Endodermal cell (in vitro differentiated cells): ENCODE measurements around the gene TYK2. TPM values are rescaled to one million over a fixed set of nuclear protein-coding genes. Genes with fewer than 3 reads are reported as not detected.

Source experiments
- DNase-seq: peaks from one replicate; pipeline ENCODE4 v3.0.0-alpha.2; 2017
- H3K27ac ChIP-seq: 2 replicates; pipeline ENCODE4 v1.5.1; 2013; ENCODE audit warnings: mild to moderate bottlenecking, low read depth, low read length, moderate library complexity
- H3K27me3 ChIP-seq: 2 replicates; pipeline ENCODE4 v1.6.1; 2013; ENCODE audit warnings: mild to moderate bottlenecking, low read length, moderate library complexity; ENCODE audit not compliant: insufficient read depth, control insufficient read depth, poor library complexity, severe bottlenecking
- H3K36me3 ChIP-seq: 2 replicates; pipeline ENCODE4 v1.7.0; 2013; ENCODE audit warnings: mild to moderate bottlenecking, low read length, moderate library complexity; ENCODE audit not compliant: control insufficient read depth, insufficient read depth
- H3K4me1 ChIP-seq: one replicate; pipeline ENCODE4 v1.7.0; 2013; ENCODE audit warnings: low read length; ENCODE audit not compliant: control insufficient read depth, insufficient read depth
- H3K4me3 ChIP-seq: 2 replicates; pipeline ENCODE4 v1.5.1; 2013; ENCODE audit warnings: mild to moderate bottlenecking, low read length, moderate library complexity
- H3K9ac ChIP-seq: 2 replicates; pipeline ENCODE4 v1.6.1; 2013; ENCODE audit warnings: mild to moderate bottlenecking, low read length, moderate library complexity; ENCODE audit not compliant: poor library complexity, severe bottlenecking; ENCODE audit errors: extremely low read depth
- H3K9me3 ChIP-seq: 2 replicates; pipeline ENCODE4 v1.6.1; 2013; ENCODE audit warnings: mild to moderate bottlenecking, low read length, moderate library complexity; ENCODE audit not compliant: control insufficient read depth
- H3K27ac Mint-ChIP-seq: 2 replicates; pipeline ENCODE4 v1.8.0; 2020; ENCODE audit warnings: mixed read lengths
- H3K27me3 Mint-ChIP-seq: 2 replicates; pipeline ENCODE4 v1.8.0; 2021; ENCODE audit warnings: mild to moderate bottlenecking, mixed read lengths; ENCODE audit not compliant: insufficient read depth
- H3K36me3 Mint-ChIP-seq: 2 replicates; pipeline ENCODE4 v1.8.0; 2020; ENCODE audit warnings: low read depth, mixed read lengths
- H3K4me1 Mint-ChIP-seq: 2 replicates; pipeline ENCODE4 v1.8.0; 2020; ENCODE audit warnings: mixed read lengths
- H3K4me3 Mint-ChIP-seq: 2 replicates; pipeline ENCODE4 v1.8.0; 2020; ENCODE audit warnings: mild to moderate bottlenecking, moderate library complexity, mixed read lengths
- H3K9me3 Mint-ChIP-seq: 2 replicates; pipeline ENCODE4 v1.8.0; 2020; ENCODE audit warnings: mild to moderate bottlenecking, mixed read lengths
- WGBS, 2 experiments: methylation state at CpG; one replicate each; pipeline versions ENCODE4 v1.1.5 to v1.1.7; 2013; ENCODE audit warnings: missing lambda C conversion rate in 2 of 2, mixed read lengths in 1 of 2; ENCODE audit not compliant: insufficient coverage in 1 of 2, insufficient read length in 1 of 2; 5-methylcytosine and 5-hydroxymethylcytosine counted together
- total RNA-seq, 2 donors: library from RNA; stranded (reverse); fragmentation: NEBNext Ultra II Directional in 1 of 2; extraction: Animal tissue kit (Norgen Biotek cat#: 25700) in 1 of 2; gene quantifications; 2 replicates in 1 of 2; 3 replicates in 1 of 2; pipeline ENCODE4 v1.2.1, GENCODE V29; 2021
- TF ChIP-seq, protein P1 (sequence below): fragments of 200-600 bp; sonication (generic); conservative IDR thresholded peaks from 2 replicates; pipeline ENCODE4 v1.5.0; 2021; ENCODE audit warnings: antibody characterized with exemption, mild to moderate bottlenecking

The TYK2 gene
- total RNA-seq, 2 donors from 2014 or later: 63.5 to 65.8 TPM

GRCh38 chr19:10395003-10395402 lies 14.6 kb upstream of the TYK2 start:
- Histone ChIP-seq H3K4me1 (no peaks in the 10 kb centered on the region), H3K9me3 (no peaks in the 10 kb centered on the region), H3K27me3 (no peaks in the 10 kb centered on the region), H3K4me3 (no peak overlapping the region), H3K36me3 (peaks cover 64% of the 10 kb centered on the region), H3K27ac (no peak overlapping the region), H3K9ac (no peak overlapping the region)
- TF ChIP-seq, protein P1, sequence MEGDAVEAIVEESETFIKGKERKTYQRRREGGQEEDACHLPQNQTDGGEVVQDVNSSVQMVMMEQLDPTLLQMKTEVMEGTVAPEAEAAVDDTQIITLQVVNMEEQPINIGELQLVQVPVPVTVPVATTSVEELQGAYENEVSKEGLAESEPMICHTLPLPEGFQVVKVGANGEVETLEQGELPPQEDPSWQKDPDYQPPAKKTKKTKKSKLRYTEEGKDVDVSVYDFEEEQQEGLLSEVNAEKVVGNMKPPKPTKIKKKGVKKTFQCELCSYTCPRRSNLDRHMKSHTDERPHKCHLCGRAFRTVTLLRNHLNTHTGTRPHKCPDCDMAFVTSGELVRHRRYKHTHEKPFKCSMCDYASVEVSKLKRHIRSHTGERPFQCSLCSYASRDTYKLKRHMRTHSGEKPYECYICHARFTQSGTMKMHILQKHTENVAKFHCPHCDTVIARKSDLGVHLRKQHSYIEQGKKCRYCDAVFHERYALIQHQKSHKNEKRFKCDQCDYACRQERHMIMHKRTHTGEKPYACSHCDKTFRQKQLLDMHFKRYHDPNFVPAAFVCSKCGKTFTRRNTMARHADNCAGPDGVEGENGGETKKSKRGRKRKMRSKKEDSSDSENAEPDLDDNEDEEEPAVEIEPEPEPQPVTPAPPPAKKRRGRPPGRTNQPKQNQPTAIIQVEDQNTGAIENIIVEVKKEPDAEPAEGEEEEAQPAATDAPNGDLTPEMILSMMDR: no peak
- peaks cover 53% of the 10 kb centered on the region for H3K36me3 Mint-ChIP-seq
- no peaks in the 10 kb centered on the region for H3K4me1 Mint-ChIP-seq
- H3K9me3 Mint-ChIP-seq: no peaks in the 10 kb centered on the region
- H3K4me3 Mint-ChIP-seq: no peak overlapping the region
- H3K27me3 Mint-ChIP-seq: no peaks in the 10 kb centered on the region
- no peak for DNase-seq
- no peak overlapping the region for H3K27ac Mint-ChIP-seq
- WGBS, 2 experiments: 94 to 100% methylated on average over 5 to 12 of the region's 12 CpGs

GRCh38 chr19:10393137-10393536 lies 12.8 kb upstream of the TYK2 start:
- H3K27ac Mint-ChIP-seq: no peak overlapping the region
- no peak overlapping the region for H3K27ac ChIP-seq
- TF ChIP-seq, protein P1: no peak
- no peak for DNase-seq
- no peak overlapping the region for H3K4me3 Mint-ChIP-seq
- H3K4me1 ChIP-seq: no peaks in the 10 kb centered on the region
- H3K4me3 ChIP-seq: no peak overlapping the region
- H3K36me3 ChIP-seq: peaks cover 54% of the 10 kb centered on the region
- H3K9me3 ChIP-seq: no peaks in the 10 kb centered on the region
- H3K9me3 Mint-ChIP-seq: no peaks in the 10 kb centered on the region
- peaks cover 2% of the 10 kb centered on the region for H3K4me1 Mint-ChIP-seq
- 96% methylated on average over 20 to 24 of the region's 24 CpGs for WGBS, 2 experiments
- peaks cover 50% of the 10 kb centered on the region for H3K36me3 Mint-ChIP-seq
- H3K9ac ChIP-seq: no peak overlapping the region
- H3K27me3 Mint-ChIP-seq: no peaks in the 10 kb centered on the region
- no peaks in the 10 kb centered on the region for H3K27me3 ChIP-seq

- Mint-ChIP-seq H3K27me3 (peaks cover 2% of the 10 kb centered on the region), H3K9me3 (no peaks in the 10 kb centered on the region), H3K4me1 (peaks cover 2% of the 10 kb centered on the region), H3K4me3 (no peak overlapping the region), H3K36me3 (peaks cover 44% of the 10 kb centered on the region), H3K27ac (no peak overlapping the region)
- TF ChIP-seq, protein P1: no peak
- H3K9ac ChIP-seq: no peak overlapping the region
- no peak for DNase-seq
- no peaks in the 10 kb centered on the region for H3K27me3 ChIP-seq
- H3K4me1 ChIP-seq: no peaks in the 10 kb centered on the region
- H3K27ac ChIP-seq: no peak overlapping the region
- no peaks in the 10 kb centered on the region for H3K9me3 ChIP-seq
- WGBS, 2 experiments: 96 to 100% methylated on average over 3 to 6 of the region's 6 CpGs
- H3K4me3 ChIP-seq: no peak overlapping the region
- peaks cover 51% of the 10 kb centered on the region for H3K36me3 ChIP-seq
Measured at GRCh38 chr19:10392120-10392519, 11.7 kb upstream of the TYK2 start.
